H1 (cell line): ENCODE data around the gene NAXE. TPM values are rescaled to one million over a fixed set of nuclear protein-coding genes. Genes with fewer than 3 reads are reported as not detected.

Source experiments
- CEBPB ChIP-seq: IDR thresholded peaks from 2 replicates; pipeline ENCODE4 v1.6.1; 2012; ENCODE audit warnings: low read depth, low read length
- CHD7 ChIP-seq: fragments of 300-600 bp; sonication (generic); IDR thresholded peaks from 2 replicates; pipeline ENCODE4 v1.7.1; 2012; ENCODE audit warnings: low read length, moderate library complexity, mild to moderate bottlenecking, inconsistent platforms; ENCODE audit not compliant: insufficient replicate concordance
- KDM1A ChIP-seq: fragments of 200-600, 300-600 bp; sonication (generic); IDR thresholded peaks from 2 replicates; pipeline ENCODE4 v1.7.1; 2016; ENCODE audit warnings: mild to moderate bottlenecking, low read length, borderline replicate concordance
- KDM5A ChIP-seq: fragments of 200-600 bp; IDR thresholded peaks from 2 replicates; pipeline ENCODE4 v1.7.1; 2012; ENCODE audit warnings: mild to moderate bottlenecking, low read length, inconsistent platforms, mixed read lengths
- MAFK ChIP-seq: IDR thresholded peaks from 2 replicates; pipeline ENCODE4 v1.6.1; 2012; ENCODE audit warnings: low read depth, mild to moderate bottlenecking, improper control_type of control experiment, low read length
- POU5F1 ChIP-seq: IDR thresholded peaks from 2 replicates; pipeline ENCODE4 v1.6.1; 2011; ENCODE audit warnings: low read depth, mild to moderate bottlenecking, low read length, moderate library complexity
- SAP30 ChIP-seq: fragments of 300-600 bp; sonication (generic); IDR thresholded peaks from 2 replicates; pipeline ENCODE4 v1.7.1; 2012; ENCODE audit warnings: low read length, moderate library complexity, mild to moderate bottlenecking, inconsistent platforms; ENCODE audit not compliant: insufficient read depth, insufficient replicate concordance
- SP1 ChIP-seq: IDR thresholded peaks from 2 replicates; pipeline ENCODE4 v1.6.1; 2011; ENCODE audit warnings: low read depth, low read length
- SRF ChIP-seq: IDR thresholded peaks from 2 replicates; pipeline ENCODE4 v1.6.1; 2011; ENCODE audit warnings: mild to moderate bottlenecking, low read depth, low read length, moderate library complexity
- TCF12 ChIP-seq: IDR thresholded peaks from 2 replicates; pipeline ENCODE4 v1.6.1; 2011; ENCODE audit warnings: low read depth, mild to moderate bottlenecking, low read length
- TEAD4 ChIP-seq: IDR thresholded peaks from 2 replicates; pipeline ENCODE4 v1.6.1; 2012; ENCODE audit warnings: low read depth, low read length, inconsistent platforms, mixed read lengths
- USF2 ChIP-seq: IDR thresholded peaks from 2 replicates; pipeline ENCODE4 v1.6.1; 2011; ENCODE audit warnings: low read length, improper control_type of control experiment
- polyA plus RNA-seq, 7 experiments: library from polyadenylated mRNA; depleted of rRNA in 3 of 7; stranded (reverse) in 5 of 7; unstranded in 2 of 7; fragments of >200 nt in 5 of 7; fragments of 200-250 nt in 2 of 7; gene quantifications; 1 replicate in 5 of 7; 2 replicates in 1 of 7; 4 replicates in 1 of 7; pipeline versions ENCODE4 v1.2.1 to v1.2.3, GENCODE V29; 2011 to 2013; ENCODE audit warnings: missing spikeins in 2 of 7, mixed read lengths in 2 of 7
- total RNA-seq: library from RNA; stranded (reverse); fragmentation: NEBNext Ultra II Directional; extraction: Animal tissue kit (Norgen Biotek cat#: 25700); gene quantifications from 2 replicates; pipeline ENCODE4 v1.2.1, GENCODE V29; 2021

The NAXE gene
- total and polyA plus RNA-seq, 2 of the 8 experiments (the other 6 are each of a cell fraction or from before 2014, with no cell fraction given) = 73.1 to 74.3 TPM

GRCh38 chr1:156615946-156616345 lies 24.4 kb downstream of the NAXE start (continued):
- no peak for TF ChIP-seq CHD7
- TF ChIP-seq TEAD4 = no peak
- TF ChIP-seq SRF = no peak
- no peak for TF ChIP-seq MAFK
- TF ChIP-seq KDM1A = no peak
- no peak for TF ChIP-seq SP1
- no peak for TF ChIP-seq KDM5A
- TF ChIP-seq POU5F1 = no peak
- no peak for TF ChIP-seq USF2
- no peak for TF ChIP-seq SAP30
- no peak for TF ChIP-seq CEBPB
- no peak for TF ChIP-seq TCF12
